ENCODE results near the gene PKIB. TPM values are rescaled to one million over a fixed set of nuclear protein-coding genes. Genes with fewer than 3 reads are reported as not detected.

Gene PKIB
- total RNA-seq, 1 donor from 2014 or later = 202 TPM

- H3K4me3 Mint-ChIP-seq = no peak overlapping the region
- H4K20me1 ChIP-seq (ENCODE audit: low read depth) = no peaks in the 10 kb centered on the region
- no peaks in the 10 kb centered on the region for H3K36me3 ChIP-seq
- no peaks in the 10 kb centered on the region for H3K27me3 ChIP-seq
- H3K4me1 ChIP-seq = no peaks in the 10 kb centered on the region
- no peak overlapping the region for H2AFZ ChIP-seq (replicated peaks)
- no peaks in the 10 kb centered on the region for H3K9me3 ChIP-seq (ENCODE audit: low read depth)
- H3K9ac ChIP-seq = no peak overlapping the region
- DNase-seq (ENCODE audit: low spot score) = no peak
- H3K9me3 Mint-ChIP-seq = no peaks in the 10 kb centered on the region
- no peaks in the 10 kb centered on the region for H3K27me3 Mint-ChIP-seq (ENCODE audit: insufficient read depth, low read depth)
- no peaks in the 10 kb centered on the region for H3K79me2 ChIP-seq (ENCODE audit: low read depth)
- H3K27ac ChIP-seq = no peak overlapping the region
- H3K4me1 Mint-ChIP-seq = no peaks in the 10 kb centered on the region
- H3K27ac Mint-ChIP-seq = no peak overlapping the region
- TF ChIP-seq CTCF (IDR thresholded peaks at IDR 0.05) (no peak), EZH2phosphoT487 (IDR thresholded peaks at IDR 0.05) (no peak), EZH2 (IDR thresholded peaks at IDR 0.05) (no peak)
- H3K4me3 ChIP-seq = no peak overlapping the region
- no peak overlapping the region for H3K4me2 ChIP-seq
- H3F3A ChIP-seq (ENCODE audit: low read depth) = no peaks in the 10 kb centered on the region
- no peaks in the 10 kb centered on the region for H3K36me3 Mint-ChIP-seq
Measured at GRCh38 chr6:122651031-122651430, 40.8 kb downstream of the PKIB start.

- Mint-ChIP-seq H3K4me3 (no peak overlapping the region), H3K9me3 (no peaks in the 10 kb centered on the region), H3K27ac (no peak overlapping the region), H3K4me1 (no peaks in the 10 kb centered on the region), H3K27me3 (ENCODE audit: insufficient read depth, low read depth) (no peaks in the 10 kb centered on the region), H3K36me3 (no peaks in the 10 kb centered on the region)
- Histone ChIP-seq H3K79me2 (ENCODE audit: low read depth) (no peaks in the 10 kb centered on the region), H3K4me1 (no peaks in the 10 kb centered on the region), H2AFZ (replicated peaks) (no peak overlapping the region), H3K9me3 (ENCODE audit: low read depth) (no peaks in the 10 kb centered on the region), H3K4me3 (no peak overlapping the region), H4K20me1 (ENCODE audit: low read depth) (no peaks in the 10 kb centered on the region), H3K27ac (no peak overlapping the region), H3K36me3 (no peaks in the 10 kb centered on the region), H3K4me2 (no peak overlapping the region), H3K9ac (no peak overlapping the region), H3F3A (ENCODE audit: low read depth) (no peaks in the 10 kb centered on the region), H3K27me3 (no peaks in the 10 kb centered on the region)
- no peak for DNase-seq (ENCODE audit: low spot score)
- TF ChIP-seq EZH2 (IDR thresholded peaks at IDR 0.05) = no peak
- TF ChIP-seq CTCF (IDR thresholded peaks at IDR 0.05) = no peak
- no peak for TF ChIP-seq EZH2phosphoT487 (IDR thresholded peaks at IDR 0.05)
Measured at GRCh38 chr6:122651604-122652003, 41.4 kb downstream of the PKIB start.

- H3K4me1 Mint-ChIP-seq = no peaks in the 10 kb centered on the region
- H3K27me3 Mint-ChIP-seq (ENCODE audit: insufficient read depth, low read depth) = no peaks in the 10 kb centered on the region
- no peak overlapping the region for H3K27ac Mint-ChIP-seq
- H3K36me3 ChIP-seq = no peaks in the 10 kb centered on the region
- H3K36me3 Mint-ChIP-seq = no peaks in the 10 kb centered on the region
- no peaks in the 10 kb centered on the region for H3K9me3 ChIP-seq (ENCODE audit: low read depth)
- DNase-seq (ENCODE audit: low spot score) = no peak
- H3K79me2 ChIP-seq (ENCODE audit: low read depth) = no peaks in the 10 kb centered on the region
- no peak overlapping the region for H3K4me3 ChIP-seq
- TF ChIP-seq EZH2 (IDR thresholded peaks at IDR 0.05) (no peak), EZH2phosphoT487 (IDR thresholded peaks at IDR 0.05) (no peak), CTCF (IDR thresholded peaks at IDR 0.05) (no peak)
- H3K4me1 ChIP-seq = no peaks in the 10 kb centered on the region
- H2AFZ ChIP-seq (replicated peaks) = no peak overlapping the region
- no peak overlapping the region for H3K4me3 Mint-ChIP-seq
- no peak overlapping the region for H3K9ac ChIP-seq
- H3K9me3 Mint-ChIP-seq = no peaks in the 10 kb centered on the region
- H3K27ac ChIP-seq = no peak overlapping the region
- no peak overlapping the region for H3K4me2 ChIP-seq
- no peaks in the 10 kb centered on the region for H4K20me1 ChIP-seq (ENCODE audit: low read depth)
- no peaks in the 10 kb centered on the region for H3K27me3 ChIP-seq
- H3F3A ChIP-seq (ENCODE audit: low read depth) = no peaks in the 10 kb centered on the region
Measured at GRCh38 chr6:122652431-122652830, 42.2 kb downstream of the PKIB start.

Data from neural progenitor cell (in vitro differentiated cells).